ENCODE results near the gene ATG4A. TPM values are rescaled to one million over a fixed set of nuclear protein-coding genes. Genes with fewer than 3 reads are reported as not detected.

Gene ATG4A
- total RNA-seq, 2 experiments from 2014 or later: 2.9 to 4.0 TPM

DNA sequence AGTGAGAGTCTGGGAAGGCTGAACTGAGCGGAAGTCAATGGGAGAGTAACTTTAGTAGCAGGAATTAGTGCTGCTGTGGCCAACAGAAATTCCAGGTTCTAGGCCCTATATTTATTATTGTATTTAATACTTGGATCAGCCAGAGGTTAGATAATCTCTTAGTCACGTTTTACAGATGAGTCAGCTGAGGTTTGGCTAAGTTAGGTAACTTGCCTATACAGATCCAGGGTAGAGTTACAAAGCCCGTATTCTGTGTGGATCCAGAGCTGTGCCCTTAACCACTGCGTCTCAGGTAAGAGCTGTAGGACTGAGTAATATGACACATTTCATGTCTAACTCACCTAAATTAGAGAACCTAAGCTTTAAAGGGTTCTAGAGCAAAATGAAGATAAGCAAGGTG is 20.7 kb upstream of the ATG4A start:
- H3K27me3 ChIP-seq (ENCODE audit: control insufficient read depth in 1 of 2, insufficient read depth in 2 of 2, low read length in 2 of 2): no peaks in the 10 kb centered on the region
- H3K4me3 ChIP-seq (ENCODE audit: low read length): no peak overlapping the region
- peaks cover 9% of the 10 kb centered on the region for H3K4me1 Mint-ChIP-seq (ENCODE audit: low read depth)
- ATAC-seq (ENCODE audit: poor library complexity) (no peak), DNase-seq (no peak)
- H3K9me3 ChIP-seq (ENCODE audit: control insufficient read depth in 1 of 2, insufficient read depth in 1 of 2, low read length in 2 of 2): no peaks in the 10 kb centered on the region
- H3K36me3 Mint-ChIP-seq (ENCODE audit: low read depth): peaks cover 56% of the 10 kb centered on the region
- intact Hi-C loops (cut with DNase I, micrococcal nuclease): loop anchor here (1.0 to 10.0 kb wide), 5 partner anchors 50 to 1176 kb away; no protein-coding TSS in a partner anchor
- no peaks in the 10 kb centered on the region for H3K27me3 Mint-ChIP-seq
- H3K4me1 ChIP-seq (ENCODE audit: insufficient read depth, low read length): no peaks in the 10 kb centered on the region
- H3K9me3 Mint-ChIP-seq: no peaks in the 10 kb centered on the region
- H3K36me3 ChIP-seq (ENCODE audit: insufficient read depth, low read length): peaks cover 29% of the 10 kb centered on the region
- no peak overlapping the region for H3K4me3 Mint-ChIP-seq
- TF ChIP-seq, protein P1, sequence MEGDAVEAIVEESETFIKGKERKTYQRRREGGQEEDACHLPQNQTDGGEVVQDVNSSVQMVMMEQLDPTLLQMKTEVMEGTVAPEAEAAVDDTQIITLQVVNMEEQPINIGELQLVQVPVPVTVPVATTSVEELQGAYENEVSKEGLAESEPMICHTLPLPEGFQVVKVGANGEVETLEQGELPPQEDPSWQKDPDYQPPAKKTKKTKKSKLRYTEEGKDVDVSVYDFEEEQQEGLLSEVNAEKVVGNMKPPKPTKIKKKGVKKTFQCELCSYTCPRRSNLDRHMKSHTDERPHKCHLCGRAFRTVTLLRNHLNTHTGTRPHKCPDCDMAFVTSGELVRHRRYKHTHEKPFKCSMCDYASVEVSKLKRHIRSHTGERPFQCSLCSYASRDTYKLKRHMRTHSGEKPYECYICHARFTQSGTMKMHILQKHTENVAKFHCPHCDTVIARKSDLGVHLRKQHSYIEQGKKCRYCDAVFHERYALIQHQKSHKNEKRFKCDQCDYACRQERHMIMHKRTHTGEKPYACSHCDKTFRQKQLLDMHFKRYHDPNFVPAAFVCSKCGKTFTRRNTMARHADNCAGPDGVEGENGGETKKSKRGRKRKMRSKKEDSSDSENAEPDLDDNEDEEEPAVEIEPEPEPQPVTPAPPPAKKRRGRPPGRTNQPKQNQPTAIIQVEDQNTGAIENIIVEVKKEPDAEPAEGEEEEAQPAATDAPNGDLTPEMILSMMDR (IDR thresholded peaks at IDR 0.05): no peak
- no peak overlapping the region for H3K27ac ChIP-seq (ENCODE audit: low read depth in 1 of 2, low read length in 2 of 2)
- ChIA-PET POLR2A (no interaction called here), CTCF (interaction anchor here (1.1 kb wide), 2 partner anchors 50 to 293 kb away, joined by 3 to 4 read pairs; partner anchors contain the start of gene NCBP2L)
- peak overlapping the region; percentile 39 for H3K27ac Mint-ChIP-seq

DNA sequence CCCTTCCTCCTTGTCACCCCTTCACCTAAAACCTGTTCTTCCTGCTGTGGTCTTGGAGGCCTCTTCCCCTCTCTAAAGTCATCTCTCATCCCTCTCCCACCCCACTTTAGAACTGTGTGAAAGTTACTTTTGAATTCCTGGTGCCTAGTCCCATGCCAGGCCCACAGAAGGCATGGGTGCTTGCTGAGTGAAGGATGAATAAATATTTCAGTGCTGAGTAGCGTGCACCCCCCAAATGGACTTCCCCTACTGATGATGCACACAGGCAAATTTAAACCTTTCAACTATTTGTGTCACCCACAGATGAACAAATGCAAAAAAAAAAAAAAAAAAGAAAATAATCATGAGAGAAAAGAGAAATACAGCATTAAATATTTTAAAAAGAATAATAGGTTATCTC is 20.0 kb upstream of the ATG4A start:
- ChIA-PET POLR2A (no interaction called here), CTCF (interaction anchor here (1.1 kb wide), 1 partner anchor 294 kb away, joined by 3 read pairs; the partner anchor contains the start of gene NCBP2L)
- Mint-ChIP-seq H3K27me3 (no peaks in the 10 kb centered on the region), H3K36me3 (ENCODE audit: low read depth) (peaks cover 61% of the 10 kb centered on the region), H3K27ac (peak overlapping the region; percentile 73), H3K9me3 (no peaks in the 10 kb centered on the region), H3K4me1 (ENCODE audit: low read depth) (peaks cover 9% of the 10 kb centered on the region), H3K4me3 (no peak overlapping the region)
- Histone ChIP-seq H3K36me3 (ENCODE audit: insufficient read depth, low read length) (peaks cover 33% of the 10 kb centered on the region), H3K27me3 (ENCODE audit: control insufficient read depth in 1 of 2, insufficient read depth in 2 of 2, low read length in 2 of 2) (no peaks in the 10 kb centered on the region), H3K27ac (ENCODE audit: low read depth in 1 of 2, low read length in 2 of 2) (no peak overlapping the region), H3K9me3 (ENCODE audit: control insufficient read depth in 1 of 2, insufficient read depth in 1 of 2, low read length in 2 of 2) (no peaks in the 10 kb centered on the region), H3K4me1 (ENCODE audit: insufficient read depth, low read length) (no peaks in the 10 kb centered on the region), H3K4me3 (ENCODE audit: low read length) (no peak overlapping the region)
- intact Hi-C loops (cut with DNase I, micrococcal nuclease): loop anchor here (1.0 to 10.0 kb wide), 5 partner anchors 50 to 1177 kb away; no protein-coding TSS in a partner anchor
- ATAC-seq (ENCODE audit: poor library complexity) (no peak), DNase-seq (peak in 2 of 14 experiments; percentile 21 to 33)
- TF ChIP-seq, protein P1 (IDR thresholded peaks at IDR 0.05): no peak

DNA sequence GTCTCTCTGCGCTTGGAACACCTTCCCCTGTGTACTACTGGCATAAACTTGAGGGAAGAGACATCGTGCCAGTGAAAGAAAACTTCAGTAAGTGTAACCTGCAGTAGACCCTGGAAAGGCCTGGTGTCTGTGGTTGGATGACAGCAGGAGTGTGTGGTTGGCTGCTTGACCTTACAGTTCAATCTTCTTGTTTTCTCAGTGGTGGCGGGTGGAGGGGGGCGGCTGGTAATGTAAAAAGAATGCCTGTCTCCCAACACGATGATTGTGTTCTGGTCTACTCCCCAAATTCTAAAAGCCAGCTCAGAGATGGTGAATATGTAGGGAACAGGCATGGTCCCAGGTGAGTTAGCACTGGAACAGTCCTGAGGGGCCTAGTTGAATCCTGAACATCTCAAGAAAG is 18.8 kb upstream of the ATG4A start:
- H3K27me3 ChIP-seq (ENCODE audit: control insufficient read depth in 1 of 2, insufficient read depth in 2 of 2, low read length in 2 of 2): no peaks in the 10 kb centered on the region
- DNase-seq (no peak), ATAC-seq (ENCODE audit: poor library complexity) (no peak)
- ChIA-PET POLR2A (no interaction called here), CTCF (no interaction called here)
- TF ChIP-seq, protein P1 (IDR thresholded peaks at IDR 0.05): no peak
- H3K4me3 ChIP-seq (ENCODE audit: low read length): no peak overlapping the region
- no peak overlapping the region for H3K27ac Mint-ChIP-seq
- H3K4me1 ChIP-seq (ENCODE audit: insufficient read depth, low read length): no peaks in the 10 kb centered on the region
- no peaks in the 10 kb centered on the region for H3K9me3 Mint-ChIP-seq
- H3K9me3 ChIP-seq (ENCODE audit: control insufficient read depth in 1 of 2, insufficient read depth in 1 of 2, low read length in 2 of 2): no peaks in the 10 kb centered on the region
- H3K36me3 ChIP-seq (ENCODE audit: insufficient read depth, low read length): peaks cover 36% of the 10 kb centered on the region
- no peak overlapping the region for H3K27ac ChIP-seq (ENCODE audit: low read depth in 1 of 2, low read length in 2 of 2)
- H3K4me1 Mint-ChIP-seq (ENCODE audit: low read depth): peaks cover 9% of the 10 kb centered on the region
- H3K4me3 Mint-ChIP-seq: no peak overlapping the region
- H3K36me3 Mint-ChIP-seq (ENCODE audit: low read depth): peaks cover 62% of the 10 kb centered on the region
- intact Hi-C loops (cut with DNase I, micrococcal nuclease): loop anchor here (1.0 to 10.0 kb wide), 7 partner anchors 52 to 1178 kb away; no protein-coding TSS in a partner anchor
- no peaks in the 10 kb centered on the region for H3K27me3 Mint-ChIP-seq

All from CD4-positive, alpha-beta T cell (primary cell).